Measurements from ENCODE around the gene DBNDD1.

Gene DBNDD1

GRCh38 chr16:89994389-89994720 lies 24.9 kb downstream of the DBNDD1 start:
- TF ChIP-seq CTCF (IDR thresholded peaks at IDR 0.05; ENCODE audit: low read depth, low read length, missing control alignments), result no peak
- Histone ChIP-seq H3K36me3 (replicated peaks) (peaks cover 30% of the 10 kb centered on the region), H3K4me3 (ENCODE audit: low read depth, low read length) (no peak overlapping the region), H3K27ac (peak overlapping the region; percentile 77), H3K27me3 (replicated peaks) (no peaks in the 10 kb centered on the region)
- in situ Hi-C loops (cut with HindIII; ENCODE audit: low pct_ligation_motif_present, low sequenced_read_pairs), result no loop called here
- no peak for DNase-seq

DNA sequence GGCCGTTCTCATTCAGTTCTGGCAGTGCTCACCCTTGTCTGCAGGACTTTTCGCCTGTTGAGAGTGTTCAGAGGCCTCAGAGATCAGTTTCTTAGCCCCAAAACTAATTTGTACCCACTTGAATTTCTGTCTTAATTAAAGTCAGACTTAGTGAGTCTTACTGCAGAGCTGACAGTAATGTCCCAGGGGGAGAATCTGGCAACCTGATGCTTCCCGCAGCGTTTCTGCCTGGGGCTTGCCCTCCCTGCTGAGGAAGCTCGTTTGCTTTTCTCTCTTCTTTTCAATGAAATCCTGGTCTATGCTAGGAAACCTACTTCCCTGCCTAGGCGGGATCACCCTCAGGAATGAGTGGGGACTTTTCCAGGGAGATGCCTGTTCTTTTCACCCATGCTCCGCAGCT lies 25.3 kb downstream of the DBNDD1 start:
- Histone ChIP-seq H3K27me3 (replicated peaks) (no peaks in the 10 kb centered on the region), H3K4me3 (ENCODE audit: low read depth, low read length) (no peak overlapping the region), H3K27ac (no peak overlapping the region), H3K36me3 (replicated peaks) (peaks cover 31% of the 10 kb centered on the region)
- no peak for DNase-seq
- no peak for TF ChIP-seq CTCF (IDR thresholded peaks at IDR 0.05; ENCODE audit: low read depth, low read length, missing control alignments)
- in situ Hi-C loops (cut with HindIII; ENCODE audit: low pct_ligation_motif_present, low sequenced_read_pairs), result no loop called here

GRCh38 chr16:89993377-89993776 lies 25.9 kb downstream of the DBNDD1 start:
- no peak for DNase-seq
- Histone ChIP-seq H3K27ac (no peak overlapping the region), H3K36me3 (replicated peaks) (peaks cover 29% of the 10 kb centered on the region), H3K4me3 (ENCODE audit: low read depth, low read length) (no peak overlapping the region), H3K27me3 (replicated peaks) (no peaks in the 10 kb centered on the region)
- no peak for TF ChIP-seq CTCF (IDR thresholded peaks at IDR 0.05; ENCODE audit: low read depth, low read length, missing control alignments)
- in situ Hi-C loops (cut with HindIII; ENCODE audit: low pct_ligation_motif_present, low sequenced_read_pairs), result no loop called here

GRCh38 chr16:89990799-89991198 lies 28.5 kb downstream of the DBNDD1 start:
- no peak for TF ChIP-seq CTCF (IDR thresholded peaks at IDR 0.05; ENCODE audit: low read depth, low read length, missing control alignments)
- no peak for DNase-seq
- Histone ChIP-seq H3K4me3 (ENCODE audit: low read depth, low read length) (no peak overlapping the region), H3K36me3 (replicated peaks) (peaks cover 40% of the 10 kb centered on the region), H3K27ac (no peak overlapping the region), H3K27me3 (replicated peaks) (no peaks in the 10 kb centered on the region)
- in situ Hi-C loops (cut with HindIII; ENCODE audit: low pct_ligation_motif_present, low sequenced_read_pairs), result no loop called here

DNA sequence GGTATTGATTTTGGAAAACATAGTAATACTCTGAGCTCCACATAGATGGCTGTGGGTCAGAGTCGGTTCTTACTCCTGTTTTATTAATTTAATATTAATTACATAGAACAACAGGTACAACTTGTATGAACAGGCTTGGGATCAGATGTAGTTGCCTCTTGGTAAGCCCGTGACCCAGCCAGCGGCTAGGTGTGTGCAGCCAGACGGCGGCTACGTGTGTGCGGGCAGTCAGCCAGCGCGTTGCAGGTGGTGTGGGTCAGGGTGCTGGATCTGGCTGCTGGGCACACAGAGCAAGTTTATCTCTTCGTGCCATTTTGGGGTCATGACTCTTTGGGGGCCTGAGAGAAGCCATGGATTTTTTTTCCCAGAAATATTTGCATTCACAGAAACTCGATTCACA lies 30.3 kb downstream of the DBNDD1 start:
- H3K36me3 ChIP-seq (replicated peaks), result peaks cover 46% of the 10 kb centered on the region
- in situ Hi-C loops (cut with HindIII; ENCODE audit: low pct_ligation_motif_present, low sequenced_read_pairs), result no loop called here
- no peak overlapping the region for H3K4me3 ChIP-seq (ENCODE audit: low read depth, low read length)
- no peak for TF ChIP-seq CTCF (IDR thresholded peaks at IDR 0.05; ENCODE audit: low read depth, low read length, missing control alignments)
- H3K27me3 ChIP-seq (replicated peaks), result no peaks in the 10 kb centered on the region
- H3K27ac ChIP-seq, result no peak overlapping the region
- DNase-seq, result no peak

GRCh38 chr16:89987169-89987568 lies 32.1 kb downstream of the DBNDD1 start:
- no peak for DNase-seq
- Histone ChIP-seq H3K27me3 (replicated peaks) (no peaks in the 10 kb centered on the region), H3K27ac (no peak overlapping the region), H3K4me3 (ENCODE audit: low read depth, low read length) (no peak overlapping the region), H3K36me3 (replicated peaks) (peaks cover 49% of the 10 kb centered on the region)
- TF ChIP-seq CTCF (IDR thresholded peaks at IDR 0.05; ENCODE audit: low read depth, low read length, missing control alignments), result no peak
- in situ Hi-C loops (cut with HindIII; ENCODE audit: low pct_ligation_motif_present, low sequenced_read_pairs), result no loop called here
